WTC11 (cell line): ENCODE data around the gene SEMA4C. TPM values are rescaled to one million over a fixed set of nuclear protein-coding genes. Genes with fewer than 3 reads are reported as not detected.

Source experiments
- ATAC-seq: fragments of 200-7000 bp; cut with Tn5 transposase; 2 replicates; pipeline ENCODE4 v1.10.0; 2021; ENCODE audit warnings: mild to moderate bottlenecking, moderate library complexity
- CTCF ChIA-PET: fragments of 300-600 bp; sonication (Branson Sonifier 250); formaldehyde crosslinking; loops from one replicate; lab custom pipeline; 2021; ENCODE audit warnings: antibody characterized with exemption; lab: Charles Lee
- POLR2A ChIA-PET: fragments of 350-600 bp; sonication (Branson Sonifier 250); formaldehyde crosslinking; loops from one replicate; lab custom pipeline; 2021; ENCODE audit warnings: antibody characterized with exemption; lab: Charles Lee
- DNase-seq: peaks from one replicate; pipeline ENCODE4 v3.0.0; 2021; ENCODE audit warnings: low spot score
- H3K27ac Mint-ChIP-seq: 2 replicates; pipeline ENCODE4 v1.8.0; 2021; ENCODE audit warnings: mixed read lengths
- H3K27me3 Mint-ChIP-seq: 2 replicates; pipeline ENCODE4 v1.8.0; 2021; ENCODE audit warnings: low read depth, mild to moderate bottlenecking, moderate library complexity, mixed read lengths
- H3K36me3 Mint-ChIP-seq: 2 replicates; pipeline ENCODE4 v1.8.0; 2021; ENCODE audit warnings: mixed read lengths
- H3K4me1 Mint-ChIP-seq: 2 replicates; pipeline ENCODE4 v1.8.0; 2022; ENCODE audit warnings: mixed read lengths
- H3K4me3 Mint-ChIP-seq: 2 replicates; pipeline ENCODE4 v1.8.0; 2021; ENCODE audit warnings: mild to moderate bottlenecking, moderate library complexity, mixed read lengths
- H3K9me3 Mint-ChIP-seq: 2 replicates; pipeline ENCODE4 v1.8.0; 2021; ENCODE audit warnings: mixed read lengths
- EMX1 ChIP-seq: fragments of 250-450 bp; sonication (Bioruptor Pico); IDR thresholded peaks from 2 replicates; pipeline ENCODE4 v1.8.0; 2021; ENCODE audit warnings: mild to moderate bottlenecking
- ESRRA ChIP-seq: sonication (generic); formaldehyde crosslinking; IDR thresholded peaks from 2 replicates; pipeline ENCODE4 v1.8.1; 2022; ENCODE audit warnings: mild to moderate bottlenecking, missing genetic modification reagents, borderline replicate concordance
- IRF2 ChIP-seq: sonication (generic); formaldehyde crosslinking; IDR thresholded peaks from 2 replicates; pipeline ENCODE4 v1.8.0; 2022; ENCODE audit warnings: low read depth, missing genetic modification reagents, borderline replicate concordance
- NFE2L1 ChIP-seq: sonication (generic); formaldehyde crosslinking; IDR thresholded peaks from 2 replicates; pipeline ENCODE4 v1.8.1; 2023; ENCODE audit warnings: missing genetic modification reagents
- NFYB ChIP-seq: sonication (generic); formaldehyde crosslinking; conservative IDR thresholded peaks from 2 replicates; pipeline ENCODE4 v1.8.0; 2022; ENCODE audit warnings: low read depth, missing genetic modification reagents
- NR1H2 ChIP-seq: sonication (generic); formaldehyde crosslinking; IDR thresholded peaks from 2 replicates; pipeline ENCODE4 v1.9.0; 2021; ENCODE audit warnings: mild to moderate bottlenecking, moderate library complexity, missing genetic modification reagents
- SMAD4 ChIP-seq: sonication (generic); formaldehyde crosslinking; IDR thresholded peaks from 2 replicates; pipeline ENCODE4 v1.8.0; 2022; ENCODE audit warnings: mild to moderate bottlenecking, missing genetic modification reagents
- TP53 ChIP-seq: sonication (generic); formaldehyde crosslinking; IDR thresholded peaks from 2 replicates; pipeline ENCODE4 v1.8.1; 2023; ENCODE audit warnings: mild to moderate bottlenecking, missing genetic modification reagents
- ZNF121 ChIP-seq: sonication (generic); formaldehyde crosslinking; IDR thresholded peaks from 2 replicates; pipeline ENCODE4 v1.8.0; 2023; ENCODE audit warnings: missing genetic modification reagents
- ZNF219 ChIP-seq: sonication (generic); formaldehyde crosslinking; IDR thresholded peaks from 2 replicates; pipeline ENCODE4 v1.8.0; 2023; ENCODE audit warnings: missing genetic modification reagents, mild to moderate bottlenecking, borderline replicate concordance
- ZNF232 ChIP-seq: sonication (generic); formaldehyde crosslinking; IDR thresholded peaks from 2 replicates; pipeline ENCODE4 v1.8.0; 2022; ENCODE audit warnings: mild to moderate bottlenecking, missing genetic modification reagents
- ZNF317 ChIP-seq: sonication (generic); formaldehyde crosslinking; IDR thresholded peaks from 2 replicates; pipeline ENCODE4 v1.8.1; 2023; ENCODE audit warnings: low read depth, mild to moderate bottlenecking, moderate library complexity, missing genetic modification reagents, borderline replicate concordance
- ZNF396 ChIP-seq: fragments of 250-450 bp; sonication (Bioruptor Pico); IDR thresholded peaks from 2 replicates; pipeline ENCODE4 v1.8.0; 2021; ENCODE audit warnings: mild to moderate bottlenecking, moderate library complexity, borderline replicate concordance
- total RNA-seq: library from RNA; stranded (reverse); gene quantifications from 3 replicates; pipeline ENCODE4 v1.2.3, GENCODE V29; 2021
- TF ChIP-seq, protein P1 (sequence below): fragments of 250-450 bp; sonication (Bioruptor Pico); IDR thresholded peaks from 2 replicates; pipeline ENCODE4 v1.9.0; 2021; ENCODE audit warnings: moderate library complexity, mild to moderate bottlenecking, inconsistent platforms, borderline replicate concordance
- TF ChIP-seq, protein P2 (sequence below): sonication (generic); formaldehyde crosslinking; IDR thresholded peaks from 2 replicates; pipeline ENCODE4 v1.8.1; 2022; ENCODE audit warnings: low read depth, mild to moderate bottlenecking, moderate library complexity, missing genetic modification reagents, borderline replicate concordance
- TF ChIP-seq, protein P3 (sequence below): sonication (generic); formaldehyde crosslinking; IDR thresholded peaks from 2 replicates; pipeline ENCODE4 v1.8.1; 2023; ENCODE audit warnings: mild to moderate bottlenecking, missing genetic modification reagents, moderate library complexity

Gene SEMA4C
- total RNA-seq, 1 experiment from 2014 or later, result 81.6 TPM

DNA sequence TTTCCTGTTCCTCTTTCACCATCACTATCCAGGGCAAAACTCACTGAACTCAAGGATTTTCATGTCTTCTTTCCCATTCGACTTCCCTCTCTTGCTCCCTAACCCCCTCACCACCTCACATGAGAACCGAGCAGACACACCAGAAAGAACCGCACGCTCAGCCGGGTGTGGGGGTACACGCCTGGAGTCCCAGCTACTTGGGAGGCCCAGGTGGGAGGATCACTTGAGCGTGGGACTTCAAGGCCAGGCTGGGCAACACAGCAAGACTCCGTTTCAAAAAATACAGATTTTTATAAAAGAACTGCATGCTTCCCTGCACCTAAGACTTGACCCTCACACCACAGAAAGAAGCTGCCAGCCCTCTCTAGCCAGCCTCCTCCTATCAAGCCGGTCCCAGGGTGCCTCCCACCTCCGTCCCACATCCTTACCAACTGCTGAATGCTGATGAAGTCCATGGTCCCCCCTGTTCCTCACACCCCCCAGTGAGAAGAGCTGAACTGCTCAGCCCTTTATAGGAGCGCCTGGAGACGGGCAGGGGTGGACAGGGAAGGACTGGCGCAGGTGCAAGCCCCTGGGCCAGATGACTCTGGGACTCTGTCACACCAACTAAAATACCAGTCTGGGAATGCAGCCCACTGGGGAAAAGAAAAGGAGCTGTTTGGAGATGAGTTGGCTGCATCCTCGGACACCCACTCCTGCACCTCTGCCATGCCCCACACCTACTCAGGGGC lies 26.2 kb downstream of the SEMA4C start, which contains the start of gene ANKRD23:
TSS of gene ANKRD23 (minus strand) at position 484 of the 731 bp plus-strand sequence. CDS start at position 455, 29 bp downstream.
- TF ChIP-seq ZNF121 (CRISPR knock-in tag), result peak; percentile 56; the same call in 1 of the 2 replicates
- no peak for TF ChIP-seq SMAD4
- H3K27ac Mint-ChIP-seq, result peak within 1 kb of the TSS; percentile 37
- CTCF ChIA-PET, result interaction anchor here (1.2 to 2.3 kb wide), 7 partner anchors 10 to 107 kb away, joined by 3 to 11 read pairs (median 8); partner anchors contain the start of genes ANKRD39 and CNNM3

DNA sequence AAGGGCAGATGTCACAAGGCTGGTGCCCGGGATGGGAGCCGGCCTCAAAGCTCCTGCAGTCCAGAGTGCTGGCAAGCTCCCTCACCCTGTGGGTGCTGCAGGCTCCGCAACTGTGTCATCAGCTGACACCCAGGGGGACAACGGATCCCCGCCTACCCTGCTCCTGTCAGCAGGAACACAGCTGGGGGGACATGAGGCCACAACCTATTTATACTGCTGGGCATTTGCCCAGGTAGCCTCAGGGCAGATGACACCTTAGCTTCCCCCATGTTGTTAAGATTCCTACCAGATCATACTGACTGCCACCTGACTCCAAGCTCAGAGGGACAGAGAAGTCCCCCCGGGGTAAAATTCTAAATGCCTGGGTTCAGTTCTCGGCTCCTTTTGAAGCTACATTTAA lies 27.3 kb downstream of the SEMA4C start:
- CTCF ChIA-PET, result interaction anchor here (0.9 to 2.3 kb wide), 10 partner anchors 9 to 143 kb away, joined by 3 to 11 read pairs (median 4); partner anchors contain the start of genes ANKRD39 and CNNM3

More for the DNA sequence above, 26.2 kb downstream of the SEMA4C start, which contains the start of gene ANKRD23:
- H3K36me3 Mint-ChIP-seq, result peaks cover 11% of the 10 kb centered on the region
- no peak for DNase-seq
- no peak within 1 kb of the TSS for H3K4me3 Mint-ChIP-seq
- no peaks in the 10 kb centered on the region for H3K27me3 Mint-ChIP-seq
- ATAC-seq, result no peak
- peaks cover 5% of the 10 kb centered on the region; the same call in 1 of the 2 replicates for H3K4me1 Mint-ChIP-seq
- no peaks in the 10 kb centered on the region for H3K9me3 Mint-ChIP-seq
- POLR2A ChIA-PET, result no interaction called here

DNA sequence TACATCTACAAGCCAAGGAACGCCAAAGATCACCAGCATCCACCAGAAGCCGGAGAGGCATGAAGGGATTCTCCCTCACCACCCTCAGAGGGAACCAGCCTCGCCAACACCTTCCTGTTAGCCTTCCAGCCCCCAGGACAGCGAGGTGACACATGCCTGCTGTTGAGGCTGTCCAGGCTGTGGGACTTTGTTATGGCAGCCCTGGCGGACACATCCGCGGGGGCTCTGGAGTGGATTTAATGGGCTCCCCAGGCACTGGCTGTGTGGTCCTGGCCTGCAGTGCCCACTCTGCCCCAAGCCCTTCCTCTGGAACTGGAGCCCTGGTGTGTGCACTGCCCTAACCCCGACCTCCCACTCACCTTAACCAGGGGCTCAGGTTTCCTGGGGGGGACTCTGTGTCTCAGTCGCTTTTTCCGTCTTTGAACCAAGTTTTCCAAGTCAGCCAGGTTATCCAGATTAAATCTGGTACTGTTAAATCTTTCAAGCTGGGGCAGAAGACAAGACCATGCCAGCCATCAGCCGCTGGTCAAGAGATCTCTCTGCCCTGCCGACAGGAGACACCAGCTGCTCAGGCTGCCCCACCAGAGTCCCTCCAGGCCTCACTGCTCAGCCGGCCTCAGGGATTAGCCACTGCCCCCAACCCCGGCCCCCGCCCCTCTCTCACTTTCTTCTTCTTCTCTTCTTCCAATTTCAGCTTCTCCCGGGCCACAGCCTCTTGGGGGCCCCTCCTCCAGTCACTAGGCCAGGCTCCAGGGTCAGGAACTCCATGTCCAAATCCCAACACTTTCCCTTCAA lies 28.0 kb downstream of the SEMA4C start:
- H3K36me3 Mint-ChIP-seq, result 0 out of 2 replicates have a peak, but pooled peaks cover 6% of the 10 kb centered on the region
- peaks cover 11% of the 10 kb centered on the region for H3K4me1 Mint-ChIP-seq
- DNase-seq, result no peak
- no peaks in the 10 kb centered on the region for H3K27me3 Mint-ChIP-seq
- H3K9me3 Mint-ChIP-seq, result no peaks in the 10 kb centered on the region
- no peak for ATAC-seq
- TF ChIP-seq NFE2L1 (CRISPR knock-in tag), result no peak
- TF ChIP-seq ESRRA (CRISPR knock-in tag), result no peak
- TF ChIP-seq ZNF317 (CRISPR knock-in tag), result no peak
- TF ChIP-seq IRF2, result no peak
- no peak overlapping the region for H3K4me3 Mint-ChIP-seq
- CTCF ChIA-PET, result interaction anchor here (0.9 to 2.3 kb wide), 10 partner anchors 9 to 143 kb away, joined by 3 to 11 read pairs (median 4); partner anchors contain the start of genes ANKRD39 and CNNM3
- POLR2A ChIA-PET, result no interaction called here
- H3K27ac Mint-ChIP-seq, result peak overlapping the region; percentile 60; the same call in 1 of the 2 replicates

More for the DNA sequence above, 27.3 kb downstream of the SEMA4C start:
- Mint-ChIP-seq H3K4me1 (peaks cover 5% of the 10 kb centered on the region; the same call in 1 of the 2 replicates), H3K9me3 (no peaks in the 10 kb centered on the region), H3K4me3 (no peak overlapping the region), H3K36me3 (peaks cover 3% of the 10 kb centered on the region)
- ATAC-seq (no peak), DNase-seq (no peak)
- POLR2A ChIA-PET, result interaction anchor here (0.6 kb wide), 1 partner anchor 9 kb away, joined by 3 read pairs; no protein-coding TSS in a partner anchor
- TF ChIP-seq ZNF232 (CRISPR knock-in tag) (no peak), ESRRA (CRISPR knock-in tag) (no peak), ZNF219 (CRISPR knock-in tag) (no peak), NFYB (no peak), TP53 (CRISPR knock-in tag) (no peak), NR1H2 (CRISPR knock-in tag) (no peak), ZNF396 (no peak), EMX1 (CRISPR knock-in tag) (no peak)
- TF ChIP-seq, protein P1, sequence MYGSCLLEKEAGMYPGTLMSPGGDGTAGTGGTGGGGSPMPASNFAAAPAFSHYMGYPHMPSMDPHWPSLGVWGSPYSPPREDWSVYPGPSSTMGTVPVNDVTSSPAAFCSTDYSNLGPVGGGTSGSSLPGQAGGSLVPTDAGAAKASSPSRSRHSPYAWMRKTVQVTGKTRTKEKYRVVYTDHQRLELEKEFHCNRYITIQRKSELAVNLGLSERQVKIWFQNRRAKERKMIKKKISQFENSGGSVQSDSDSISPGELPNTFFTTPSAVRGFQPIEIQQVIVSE (CRISPR knock-in tag), result no peak
- TF ChIP-seq, protein P2, sequence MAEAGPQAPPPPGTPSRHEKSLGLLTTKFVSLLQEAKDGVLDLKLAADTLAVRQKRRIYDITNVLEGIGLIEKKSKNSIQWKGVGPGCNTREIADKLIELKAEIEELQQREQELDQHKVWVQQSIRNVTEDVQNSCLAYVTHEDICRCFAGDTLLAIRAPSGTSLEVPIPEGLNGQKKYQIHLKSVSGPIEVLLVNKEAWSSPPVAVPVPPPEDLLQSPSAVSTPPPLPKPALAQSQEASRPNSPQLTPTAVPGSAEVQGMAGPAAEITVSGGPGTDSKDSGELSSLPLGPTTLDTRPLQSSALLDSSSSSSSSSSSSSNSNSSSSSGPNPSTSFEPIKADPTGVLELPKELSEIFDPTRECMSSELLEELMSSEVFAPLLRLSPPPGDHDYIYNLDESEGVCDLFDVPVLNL, result no peak
- TF ChIP-seq, protein P3, sequence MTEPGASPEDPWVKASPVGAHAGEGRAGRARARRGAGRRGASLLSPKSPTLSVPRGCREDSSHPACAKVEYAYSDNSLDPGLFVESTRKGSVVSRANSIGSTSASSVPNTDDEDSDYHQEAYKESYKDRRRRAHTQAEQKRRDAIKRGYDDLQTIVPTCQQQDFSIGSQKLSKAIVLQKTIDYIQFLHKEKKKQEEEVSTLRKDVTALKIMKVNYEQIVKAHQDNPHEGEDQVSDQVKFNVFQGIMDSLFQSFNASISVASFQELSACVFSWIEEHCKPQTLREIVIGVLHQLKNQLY, result no peak
- TF ChIP-seq, all 79 proteins: peak for 0
- no peaks in the 10 kb centered on the region for H3K27me3 Mint-ChIP-seq
- no peak overlapping the region for H3K27ac Mint-ChIP-seq
